Activated T-cell treated with anti-CD3 and anti-CD28 coated beads, Interleukin-2, amount 50 U/mL, for 48 hours (primary cell): ENCODE results near the gene LRMDA.
"Not testable (repeated sequence)": the region's sequence is repeated elsewhere in the genome, so short reads cannot be mapped to it uniquely, and the experiment has no call there.

Experiments
- DNase-seq, 2 experiments: peaks; one replicate each; pipeline ENCODE4 v3.0.0-alpha.2; 2020

The LRMDA gene

DNA sequence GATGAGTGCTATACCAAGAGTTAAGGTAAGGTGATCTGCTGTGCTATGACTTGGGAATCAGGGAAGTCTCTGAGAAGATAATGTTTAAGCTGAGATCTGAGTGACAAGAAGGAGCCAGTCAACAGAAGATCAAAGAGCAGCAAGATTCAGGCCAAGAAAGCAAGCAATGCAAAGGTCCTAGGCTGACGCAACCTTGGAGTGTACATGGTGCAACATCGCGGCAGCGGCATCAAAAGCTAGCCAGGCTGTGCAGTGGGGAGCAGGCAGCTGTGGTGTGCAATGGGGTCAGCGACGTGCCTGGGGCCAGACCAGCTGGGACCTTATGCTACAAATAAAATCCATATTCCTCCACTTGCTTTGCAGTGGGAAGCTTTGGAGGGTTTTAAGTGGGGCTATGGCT lies 324.1 kb downstream of the LRMDA start:
- DNase-seq: no peak

DNA sequence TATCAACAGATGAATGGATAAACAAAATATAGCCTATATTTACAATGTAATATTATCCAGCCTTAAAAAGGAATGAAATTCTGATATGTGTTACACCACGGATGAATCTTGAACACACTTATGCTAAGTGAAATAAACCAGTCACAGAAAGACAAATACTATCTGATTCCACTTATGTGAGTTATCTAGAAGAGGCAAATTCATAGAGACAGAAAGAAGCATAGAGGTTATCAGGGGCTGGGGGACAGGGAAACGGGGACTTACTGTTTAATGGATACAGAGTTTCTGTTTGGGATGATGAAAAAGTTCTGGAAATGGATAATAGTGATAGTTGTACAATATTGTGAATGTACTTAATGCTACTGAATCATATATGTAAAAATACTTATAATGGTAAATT lies 329.9 kb downstream of the LRMDA start:
- DNase-seq: no peak

DNA sequence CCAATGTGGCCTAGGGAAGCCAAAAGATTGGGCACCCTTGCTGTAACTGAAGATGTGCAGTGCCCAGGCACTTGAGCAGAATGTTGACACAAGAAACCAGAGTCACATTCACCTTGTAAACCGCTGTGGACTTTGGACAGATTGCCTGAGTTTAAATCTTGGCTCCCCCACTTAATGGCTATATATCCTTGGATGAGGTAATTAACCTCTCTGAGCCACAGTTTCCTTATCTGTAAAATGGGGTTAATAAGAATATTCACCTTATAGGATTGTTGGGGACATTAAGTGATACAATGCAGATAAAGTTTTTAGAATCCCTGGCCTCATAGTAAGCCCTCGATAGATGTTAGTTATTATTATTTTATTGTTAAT lies 331.0 kb downstream of the LRMDA start:
- DNase-seq: no peak

DNA sequence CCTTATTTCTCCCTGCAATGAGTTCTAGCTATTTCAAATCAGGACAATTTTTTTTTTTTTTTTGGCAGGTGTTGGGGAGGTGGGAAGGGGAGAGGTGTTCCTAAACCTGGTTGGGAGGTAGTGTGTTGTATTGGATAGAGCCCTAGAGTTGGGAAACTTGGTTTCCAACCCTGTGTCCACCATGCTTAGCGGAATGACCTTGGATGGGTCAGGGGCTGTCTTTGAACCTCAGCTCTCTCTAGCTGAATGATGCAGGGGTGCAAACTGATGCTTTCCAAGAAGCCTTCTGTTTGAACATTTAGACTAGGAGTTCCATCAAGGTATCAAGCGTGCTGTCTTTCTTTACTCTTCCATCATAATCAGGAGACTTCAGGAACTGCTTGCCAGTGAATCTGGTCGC lies 332.2 kb downstream of the LRMDA start:
- no peak for DNase-seq

DNA sequence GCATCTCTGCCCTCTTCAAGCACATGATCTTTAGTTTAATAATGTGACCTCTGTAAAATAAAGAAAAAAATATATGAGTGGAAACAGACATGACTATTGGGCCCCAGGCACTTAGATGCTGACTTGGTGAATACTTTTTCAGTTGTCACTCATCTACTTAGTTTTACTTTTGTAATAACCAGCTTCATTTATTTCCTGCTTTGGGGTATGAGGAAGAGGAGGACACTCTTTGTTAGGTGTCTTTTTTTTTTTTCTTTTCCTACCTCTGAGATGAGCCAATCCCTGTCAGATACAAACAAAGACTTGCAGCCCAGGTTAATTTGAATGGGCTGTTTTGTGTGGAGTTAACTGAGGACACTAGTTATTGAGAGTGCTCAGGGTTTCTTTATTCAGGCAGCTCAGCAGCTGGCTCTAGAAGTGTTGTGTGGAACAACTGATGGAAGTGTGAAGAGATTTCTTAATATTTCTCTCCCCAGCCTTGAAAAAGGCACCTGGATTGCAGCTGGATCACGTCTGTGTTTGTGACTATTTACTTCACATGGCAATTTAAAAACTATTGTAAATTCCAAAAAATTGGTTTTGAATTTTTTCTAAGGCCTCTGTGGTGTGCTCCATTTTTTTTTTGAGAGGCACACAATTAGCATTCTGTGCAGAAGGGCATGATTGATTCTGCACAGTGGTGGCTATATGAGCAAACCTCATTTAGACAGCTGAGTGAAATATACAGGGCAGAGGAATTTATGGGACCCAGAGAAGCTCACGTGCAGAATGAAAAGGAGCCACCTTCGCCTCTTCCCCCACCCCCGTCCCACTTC lies 333.8 kb downstream of the LRMDA start:
- no peak for DNase-seq

DNA sequence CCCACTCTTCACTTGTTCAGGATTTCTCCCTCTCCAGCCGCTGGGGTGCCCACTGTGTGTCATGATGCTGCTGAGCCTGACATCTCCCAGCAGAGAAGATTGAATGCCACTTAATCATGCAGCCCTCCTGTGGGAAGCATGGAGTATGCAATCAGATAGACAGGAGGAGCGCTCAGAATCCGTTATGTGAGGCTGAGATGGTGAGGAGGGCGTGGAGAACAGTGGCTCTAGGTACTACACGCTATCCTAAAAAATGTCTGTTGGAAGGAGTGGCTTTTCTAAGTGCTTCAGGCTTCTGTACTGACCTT lies 334.3 kb downstream of the LRMDA start:
- DNase-seq: no peak

DNA sequence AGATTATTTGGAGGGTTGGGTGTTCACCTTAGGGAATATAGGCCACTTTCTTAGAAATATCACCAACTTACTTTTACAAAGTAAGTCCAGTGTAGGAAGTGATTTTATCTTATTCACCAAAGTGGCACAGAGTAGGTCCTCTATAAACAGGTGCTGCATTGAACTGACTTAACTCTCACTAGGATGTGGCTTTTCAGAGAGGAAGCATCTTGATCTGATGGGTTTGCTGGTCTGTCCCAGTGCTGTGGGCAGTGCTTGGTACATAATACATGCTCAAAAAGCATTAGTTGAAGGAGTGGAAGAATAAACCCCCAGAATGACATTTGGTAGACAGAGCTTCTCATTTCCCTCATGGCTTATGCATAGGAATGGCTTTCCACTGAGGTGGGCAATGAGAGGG lies 334.7 kb downstream of the LRMDA start:
- DNase-seq: no peak

DNA sequence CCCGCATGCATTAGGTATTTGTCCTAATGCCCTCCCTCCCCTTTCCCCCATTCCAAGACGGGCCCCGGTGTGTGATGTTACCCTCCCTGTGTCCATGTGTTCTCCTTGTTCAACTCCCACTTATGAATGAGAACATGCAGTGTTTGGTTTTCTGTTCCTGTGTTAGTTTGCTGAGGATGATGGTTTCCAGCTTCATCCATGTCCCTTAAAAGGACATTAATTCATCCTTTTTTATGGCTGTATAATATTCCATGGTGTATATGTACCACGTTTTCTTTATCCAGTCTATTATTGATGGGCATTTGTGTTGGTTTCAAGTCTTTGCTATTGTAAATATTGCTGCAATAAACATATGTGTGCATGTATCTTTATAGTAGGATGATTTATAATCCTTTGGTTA lies 335.3 kb downstream of the LRMDA start:
- DNase-seq: not testable (repeated sequence)

DNA sequence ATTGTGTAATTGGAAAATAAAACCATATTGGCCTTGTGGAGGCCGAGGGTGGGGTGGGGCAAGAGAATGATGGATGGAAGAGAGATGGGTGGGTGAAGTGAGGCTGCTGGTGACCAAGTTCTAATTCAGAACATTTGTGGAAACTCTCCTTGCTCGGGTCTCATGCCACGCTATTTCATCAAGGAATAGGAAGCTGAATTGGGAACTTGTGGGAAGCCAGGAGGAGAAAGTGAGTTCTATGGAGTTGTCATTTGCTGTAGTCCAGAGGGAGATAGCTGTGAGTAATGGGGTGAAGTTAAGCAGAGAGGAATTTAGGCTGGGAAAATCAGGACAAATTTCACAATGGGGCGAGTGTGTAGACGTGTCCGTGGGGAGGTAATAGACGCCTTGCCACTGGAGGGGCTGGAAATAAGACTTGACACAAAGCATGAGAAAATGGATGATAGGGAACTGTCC lies 339.2 kb downstream of the LRMDA start:
- DNase-seq: no peak

DNA sequence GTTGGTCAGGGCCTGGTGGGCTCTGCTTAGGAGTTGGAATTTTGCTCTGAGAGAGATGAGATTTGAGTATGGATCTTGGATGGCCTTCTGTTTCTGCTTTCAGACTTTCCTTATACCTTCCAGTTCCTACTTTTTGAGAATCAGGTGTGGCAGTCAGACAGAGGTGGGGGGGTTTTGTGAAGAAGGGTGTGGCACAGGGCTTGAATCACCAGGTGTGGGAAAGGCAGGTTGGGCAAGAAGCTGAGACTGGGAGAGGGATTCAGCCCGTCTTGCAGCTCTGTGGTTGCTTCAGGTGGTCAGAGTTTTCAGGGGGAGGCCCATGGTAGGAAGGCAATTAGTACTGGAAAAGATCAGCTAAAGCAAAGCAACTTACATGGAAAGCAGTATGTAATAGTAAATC lies 340.2 kb downstream of the LRMDA start:
- no peak for DNase-seq

DNA sequence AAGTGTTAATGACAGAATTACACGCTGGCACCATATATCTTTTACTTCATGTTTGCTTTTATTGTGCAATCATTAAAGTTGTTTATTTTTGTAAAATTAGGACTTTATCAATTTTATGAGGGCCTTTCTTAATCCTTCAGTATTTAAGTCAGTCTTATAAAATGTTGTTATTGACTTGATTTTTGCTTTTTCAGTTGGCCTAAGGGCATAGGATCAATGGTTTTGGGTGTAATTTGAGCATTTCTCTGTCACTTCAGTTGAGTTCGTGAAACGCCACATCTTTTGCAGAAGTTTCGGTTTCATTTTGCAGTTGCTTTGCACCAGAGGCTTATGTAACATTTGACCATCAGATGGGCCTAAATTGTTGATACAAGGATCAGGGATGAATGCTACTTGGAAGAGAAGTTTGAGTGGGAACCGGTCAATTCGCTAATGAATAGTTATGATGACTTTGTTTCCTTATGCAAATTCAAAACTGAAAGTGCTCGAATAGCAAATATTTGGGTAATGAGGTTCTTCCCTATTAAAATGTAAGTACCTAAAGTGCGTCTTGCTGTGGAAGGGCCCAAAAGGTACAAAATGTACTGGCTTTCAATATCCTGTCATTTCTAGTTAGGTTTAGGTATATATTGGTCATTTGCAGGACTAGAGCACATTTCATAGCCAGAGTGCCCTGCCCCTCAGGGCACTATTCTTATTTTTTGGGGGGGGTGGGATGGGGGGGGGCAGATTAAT lies 340.9 kb downstream of the LRMDA start:
- no peak for DNase-seq

DNA sequence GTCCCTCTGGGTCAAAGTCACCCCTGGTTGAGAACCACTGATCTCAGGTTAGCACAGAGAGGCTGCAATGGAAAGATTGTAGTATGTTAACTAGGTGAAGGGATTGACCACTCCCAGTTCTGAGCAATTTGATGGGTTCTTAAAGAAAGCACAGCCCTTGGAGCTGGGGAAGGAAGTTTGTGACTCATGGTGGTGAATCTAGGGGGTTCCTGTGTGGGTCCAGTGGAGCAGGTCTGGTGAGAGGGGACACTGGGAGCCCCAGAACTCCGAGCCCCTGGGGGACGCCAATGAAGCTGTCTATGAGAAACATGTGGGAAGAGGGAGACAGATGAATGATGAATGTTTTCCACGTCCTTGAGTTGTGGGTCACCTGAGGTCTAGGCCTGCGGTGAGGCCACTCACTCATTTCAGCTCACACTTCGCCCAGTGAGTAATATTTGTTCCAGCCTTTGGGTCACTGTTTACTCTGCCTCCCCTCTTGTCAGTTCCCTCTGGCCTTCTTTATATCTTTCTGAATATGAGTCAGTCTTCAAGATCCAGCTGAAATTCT lies 341.9 kb downstream of the LRMDA start:
- peak; percentile 20 to 27 for DNase-seq

DNA sequence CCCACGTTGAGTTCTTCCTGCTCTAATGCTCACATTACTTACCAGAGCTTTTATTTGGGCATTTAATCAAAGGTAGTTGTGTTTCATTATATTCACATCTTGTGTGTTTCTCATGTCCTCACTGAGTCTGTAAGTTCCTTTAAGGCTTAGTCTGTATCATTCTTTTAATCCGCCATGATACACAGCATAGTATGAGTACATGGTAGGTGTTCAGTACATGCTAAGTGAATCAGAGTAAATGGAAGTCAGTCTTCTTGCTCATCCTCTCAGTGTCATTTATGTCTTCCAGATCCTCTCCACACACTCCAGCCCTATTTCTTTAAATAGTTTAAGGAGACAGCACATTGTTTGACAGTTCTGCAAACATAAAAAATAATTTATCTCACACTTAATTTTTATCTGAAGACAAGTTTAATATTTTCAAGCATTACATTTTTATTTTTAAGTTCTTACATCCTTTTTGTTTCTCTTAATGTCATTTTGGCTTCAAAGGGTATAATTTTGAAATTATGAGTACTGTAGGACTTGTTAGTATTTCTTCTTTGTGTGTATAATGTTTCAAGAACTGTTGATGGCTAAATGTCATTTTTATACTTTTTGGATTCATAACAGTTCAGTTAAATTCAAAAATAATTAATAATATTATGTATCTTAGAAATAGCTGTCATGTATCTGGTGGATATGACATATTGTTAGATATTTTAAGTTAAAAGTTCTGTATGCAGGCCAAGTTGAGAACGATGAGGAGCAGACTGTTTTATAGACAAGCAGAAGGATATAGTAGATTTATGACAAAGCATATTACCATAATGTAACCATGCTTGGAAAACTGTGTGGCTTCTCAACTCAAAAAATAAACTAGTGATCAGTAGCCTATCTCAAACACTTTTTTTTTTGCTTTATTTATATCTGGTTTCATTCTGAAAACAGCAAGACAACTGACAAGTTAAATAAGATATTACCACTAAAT lies 342.7 kb downstream of the LRMDA start:
- DNase-seq: no peak

DNA sequence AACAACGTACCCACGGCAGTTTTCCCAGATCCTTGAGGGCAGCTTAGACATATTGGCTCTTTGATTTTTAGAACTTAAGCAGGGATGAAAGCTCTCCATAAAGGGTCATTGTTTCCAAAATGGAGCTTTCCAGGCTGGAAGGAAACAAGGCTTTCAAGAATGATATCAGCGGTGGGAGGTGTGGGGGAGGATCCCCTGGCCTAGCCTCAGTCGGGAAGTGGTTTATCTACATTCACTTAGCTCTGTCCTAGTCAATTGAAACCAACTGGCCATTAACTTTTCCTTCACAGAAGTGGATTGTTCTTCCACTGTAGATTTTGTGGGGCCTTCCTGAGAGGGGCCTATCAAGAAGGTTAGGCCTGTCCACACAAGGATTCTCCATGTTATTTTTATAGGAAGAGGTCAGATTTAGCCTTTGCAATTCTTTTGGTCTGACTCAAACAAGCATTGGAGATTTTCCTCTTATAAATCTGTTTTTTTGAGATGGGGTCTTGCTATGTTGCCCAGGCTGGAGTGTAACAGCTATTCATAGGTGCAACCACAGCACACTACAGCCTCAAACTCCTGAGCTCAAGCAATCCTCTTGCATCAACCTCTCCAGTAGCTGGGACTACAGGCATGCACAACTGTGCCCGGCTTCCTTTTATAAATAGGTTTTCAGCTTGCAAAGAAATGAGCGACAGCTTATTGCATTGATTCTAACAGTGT lies 343.5 kb downstream of the LRMDA start:
- no peak for DNase-seq

DNA sequence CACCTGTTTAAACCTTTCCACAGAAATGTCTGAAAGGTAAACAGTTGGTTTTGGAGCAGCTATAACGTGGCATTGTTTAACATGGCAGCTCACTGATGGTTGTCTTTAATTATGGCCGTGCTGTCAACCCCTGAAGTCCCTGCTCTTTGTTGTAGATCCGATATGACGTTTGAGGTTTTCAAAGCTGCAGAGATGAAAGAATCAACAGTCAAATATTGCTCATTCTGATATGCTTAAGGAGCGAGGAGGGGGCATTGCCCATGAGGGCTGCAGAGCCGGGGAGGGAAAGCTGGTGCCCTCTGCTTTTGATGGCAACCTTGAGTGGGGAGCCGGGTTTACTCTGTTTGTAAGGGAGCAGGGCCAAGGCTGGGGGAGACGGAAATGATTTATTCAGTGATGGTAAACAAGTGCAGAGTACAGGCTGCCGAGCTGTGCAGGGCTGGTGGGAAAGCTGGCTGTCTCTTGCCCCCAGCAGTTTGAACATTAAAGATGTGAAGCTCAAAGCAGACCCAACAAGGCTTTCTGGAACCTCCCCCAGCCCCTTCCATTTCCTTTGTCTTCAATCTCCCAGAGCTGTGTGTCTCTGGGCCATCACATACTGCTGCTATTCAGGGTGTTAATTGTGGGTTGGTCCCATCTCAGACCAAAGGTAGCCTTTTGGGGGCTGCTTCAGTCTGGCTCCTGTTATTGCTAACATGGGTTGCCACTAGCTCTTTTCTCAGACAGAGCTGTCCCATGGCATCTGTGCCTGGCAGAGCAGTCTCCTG lies 345.5 kb downstream of the LRMDA start:
- DNase-seq: no peak

DNA sequence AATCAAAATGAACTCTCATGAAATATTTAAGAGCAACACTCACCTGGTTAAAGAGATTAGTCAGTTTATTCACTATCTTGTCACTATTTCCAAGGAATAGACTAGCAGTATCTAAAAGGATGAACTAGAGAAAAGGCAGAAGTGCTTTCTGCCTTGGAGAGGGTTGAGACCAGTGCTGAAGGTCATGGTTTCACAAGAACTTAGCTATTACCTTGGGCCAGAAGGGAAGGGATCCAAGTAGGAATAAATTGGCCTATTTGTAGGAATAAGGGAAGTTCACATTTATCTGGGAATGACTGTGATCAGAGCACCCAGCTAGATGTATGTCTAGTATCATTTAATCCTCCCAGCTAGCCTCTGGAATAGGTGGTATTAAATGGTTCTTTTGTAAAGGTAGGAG lies 347.2 kb downstream of the LRMDA start:
- no peak for DNase-seq

DNA sequence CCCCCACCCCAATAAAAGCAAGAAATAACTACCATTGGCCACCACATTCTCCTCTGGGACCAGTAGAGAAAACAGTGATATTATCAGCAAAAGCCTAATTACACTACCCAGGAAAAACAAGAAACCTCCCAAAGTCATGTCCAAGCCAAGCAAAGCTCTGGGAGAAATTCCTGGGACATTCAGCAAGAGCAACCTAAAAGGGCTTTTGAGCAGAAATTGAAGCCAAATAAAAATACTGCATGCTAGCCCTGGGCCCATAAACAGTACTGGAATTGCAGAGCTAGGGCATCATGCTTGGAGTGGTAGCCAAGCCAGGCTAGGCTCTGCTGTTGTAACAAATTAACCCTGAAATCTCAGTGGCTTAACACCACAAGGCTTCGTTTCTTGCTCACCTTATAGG lies 347.9 kb downstream of the LRMDA start:
- no peak for DNase-seq

DNA sequence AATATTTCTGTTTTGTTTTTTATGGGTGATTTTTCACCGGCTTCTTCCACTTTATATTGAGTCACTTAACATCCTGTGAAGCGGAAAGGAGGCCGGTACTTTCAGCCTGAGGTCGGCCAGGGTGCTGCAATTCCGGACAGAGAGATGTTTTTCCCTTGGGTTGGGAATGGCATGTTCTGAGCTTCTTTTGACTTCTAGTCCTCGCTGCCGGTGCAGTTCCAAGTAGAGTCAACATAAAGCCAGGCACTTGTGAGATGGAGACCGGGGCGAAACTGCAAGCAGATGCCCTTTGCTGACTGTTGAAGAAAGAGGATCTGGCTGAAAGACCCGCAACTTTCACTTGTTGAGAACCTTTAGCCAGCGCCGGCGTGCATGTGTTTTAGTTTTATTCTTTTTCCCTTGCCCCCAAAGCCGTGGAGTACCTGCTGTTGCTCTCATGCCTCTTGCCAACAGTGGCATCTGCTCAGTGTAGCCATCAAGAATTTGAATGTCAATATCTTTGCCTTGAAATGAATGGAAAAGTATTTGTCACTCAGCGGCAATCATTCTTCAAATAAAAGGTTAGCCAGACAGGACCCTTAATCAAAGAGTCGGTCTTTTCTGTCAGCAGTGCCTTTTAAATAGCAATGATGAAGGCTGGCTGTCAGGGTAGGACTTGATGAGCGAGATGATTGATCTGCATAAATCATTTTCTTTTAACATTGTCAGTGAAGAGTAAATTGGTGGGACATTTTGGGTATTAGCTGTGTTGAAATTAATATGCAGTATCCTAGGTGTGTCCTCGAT lies 351.2 kb downstream of the LRMDA start:
- no peak for DNase-seq

DNA sequence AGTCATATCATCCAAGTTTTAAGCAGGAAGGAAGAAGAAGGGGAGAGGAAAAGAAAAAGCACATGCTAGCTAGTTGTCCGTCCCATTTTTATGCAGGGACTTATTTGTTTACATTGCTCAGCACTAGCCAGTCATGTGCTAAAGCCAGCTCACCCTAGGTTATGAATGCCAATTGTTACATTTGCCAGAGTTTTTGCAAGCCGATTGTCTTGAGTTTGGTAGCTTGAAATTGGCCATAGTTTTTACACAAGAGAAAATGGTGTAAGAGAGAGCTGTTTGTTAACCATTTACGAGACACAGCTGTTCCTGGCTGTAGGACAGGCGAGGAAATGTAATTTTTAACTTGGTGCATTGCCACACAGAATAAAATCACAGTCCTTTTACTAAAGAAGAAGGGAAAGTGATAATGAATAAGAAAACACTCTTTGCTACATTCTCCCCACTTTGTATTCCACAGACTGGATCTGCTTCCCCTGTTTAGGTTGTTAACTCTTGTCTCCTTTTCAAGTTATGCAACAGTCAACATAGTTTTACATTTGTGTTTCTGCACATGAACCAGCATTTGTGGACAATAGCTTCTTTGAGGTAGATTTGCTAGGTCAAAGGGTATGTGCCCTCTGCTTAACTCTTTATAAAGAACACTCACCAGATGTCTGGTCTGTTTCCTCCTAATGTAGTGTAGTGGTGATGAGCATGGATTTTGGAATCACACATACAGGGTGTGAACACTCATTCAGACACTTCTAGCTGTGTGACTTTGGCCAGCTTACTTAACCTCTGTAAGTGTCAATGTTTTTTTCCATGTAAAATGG lies 357.2 kb downstream of the LRMDA start:
- no peak for DNase-seq

DNA sequence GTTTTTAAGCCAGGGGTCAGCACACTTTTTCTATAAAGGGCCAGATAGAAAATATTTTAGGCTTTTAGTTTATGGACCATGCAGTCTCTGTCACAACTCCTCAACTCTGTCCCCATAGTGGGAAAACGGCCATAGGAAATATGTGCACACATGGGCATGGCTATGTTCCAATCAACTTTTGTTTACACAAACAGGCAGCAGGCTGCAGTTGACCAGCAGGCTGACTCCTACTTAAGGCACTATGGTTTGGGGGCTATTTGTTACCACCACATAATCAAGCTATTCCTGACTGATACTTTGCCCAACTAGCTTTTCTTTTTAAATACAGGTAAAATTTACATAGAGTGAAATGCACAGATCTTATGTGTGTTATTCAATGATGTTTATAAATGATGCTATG lies 362.4 kb downstream of the LRMDA start:
- DNase-seq: no peak
